NB4 (cell line): ENCODE data around the gene GATD1.

Experiments
- DNase-seq: peaks from one replicate; pipeline ENCODE4 v3.0.0; 2010; ENCODE audit warnings: low read depth
- H3K4me3 ChIP-seq: one replicate; pipeline ENCODE4 v1.5.1; 2011; ENCODE audit warnings: mild to moderate bottlenecking, low read depth, low read length, moderate library complexity
- CTCF ChIP-seq: IDR thresholded peaks from one replicate; pipeline ENCODE4 v1.5.1; 2012; ENCODE audit warnings: low read depth, low read length
- MAX ChIP-seq: IDR thresholded peaks from 2 replicates; pipeline ENCODE4 v1.6.1; 2011; ENCODE audit warnings: low read depth, low read length
- MYC ChIP-seq: IDR thresholded peaks from 2 replicates; pipeline ENCODE4 v1.6.1; 2011; ENCODE audit warnings: low read depth, low read length
- POLR2A ChIP-seq: IDR thresholded peaks from 2 replicates; pipeline ENCODE4 v1.6.1; 2011; ENCODE audit warnings: mild to moderate bottlenecking; ENCODE audit not compliant: insufficient read length; ENCODE audit errors: extremely low read depth

Gene GATD1

GRCh38 chr11:823441-824291 lies 46.4 kb upstream of the GATD1 start:
- no peak overlapping the region for H3K4me3 ChIP-seq
- TF ChIP-seq CTCF, result no peak
- TF ChIP-seq POLR2A, result no peak
- TF ChIP-seq MAX, result no peak
- TF ChIP-seq MYC, result no peak
- DNase-seq, result no peak

- peak overlapping the region; percentile 68 for H3K4me3 ChIP-seq
- DNase-seq, result peak; percentile 73
- no peak for TF ChIP-seq POLR2A
- TF ChIP-seq MYC, result peak; percentile 50; the same call in 1 of the 2 replicates
- peak; percentile 58 for TF ChIP-seq MAX
- no peak for TF ChIP-seq CTCF
Measured at GRCh38 chr11:821512-822371, 44.5 kb upstream of the GATD1 start.

GRCh38 chr11:820655-821511 lies 43.6 kb upstream of the GATD1 start:
- TF ChIP-seq MYC (no peak), POLR2A (no peak), CTCF (no peak)
- DNase-seq, result peak; percentile 61
- H3K4me3 ChIP-seq, result peak overlapping the region; percentile 68

- TF ChIP-seq POLR2A (no peak), MAX (peak; percentile 41; the same call in 1 of the 2 replicates), CTCF (no peak), MYC (peak; percentile 26)
- DNase-seq, result peak; percentile 93
- peak overlapping the region; percentile 68 for H3K4me3 ChIP-seq
Measured at GRCh38 chr11:819943-820649, 42.8 kb upstream of the GATD1 start.
